GM13977 (cell line): Measurements from ENCODE around the gene ALG12.
A peak's percentile ranks its signal among the peaks of the same experiment; 100 is the strongest.

Source experiments
- DNase-seq: peaks from one replicate; pipeline ENCODE4 v3.0.0; 2012; ENCODE audit warnings: low spot score
- in situ Hi-C: fragments of 300-500 bp; cut with MboI; formaldehyde crosslinking; loops from one replicate; pipeline ENCODE4 v1.12.0; 2022; ENCODE audit warnings: low sequenced_read_pairs, low pct_unique_long_range_greater_than_20kb, mixed read lengths, inconsistent platforms; ENCODE audit not compliant: unreplicated experiment
- TF ChIP-seq, protein P1 (sequence below): IDR thresholded peaks from 2 replicates; pipeline ENCODE4 v1.5.1; 2012; ENCODE audit warnings: mild to moderate bottlenecking, control low read depth; ENCODE audit not compliant: insufficient read depth; ENCODE audit errors: extremely low read depth, missing control alignments

The ALG12 gene

DNA sequence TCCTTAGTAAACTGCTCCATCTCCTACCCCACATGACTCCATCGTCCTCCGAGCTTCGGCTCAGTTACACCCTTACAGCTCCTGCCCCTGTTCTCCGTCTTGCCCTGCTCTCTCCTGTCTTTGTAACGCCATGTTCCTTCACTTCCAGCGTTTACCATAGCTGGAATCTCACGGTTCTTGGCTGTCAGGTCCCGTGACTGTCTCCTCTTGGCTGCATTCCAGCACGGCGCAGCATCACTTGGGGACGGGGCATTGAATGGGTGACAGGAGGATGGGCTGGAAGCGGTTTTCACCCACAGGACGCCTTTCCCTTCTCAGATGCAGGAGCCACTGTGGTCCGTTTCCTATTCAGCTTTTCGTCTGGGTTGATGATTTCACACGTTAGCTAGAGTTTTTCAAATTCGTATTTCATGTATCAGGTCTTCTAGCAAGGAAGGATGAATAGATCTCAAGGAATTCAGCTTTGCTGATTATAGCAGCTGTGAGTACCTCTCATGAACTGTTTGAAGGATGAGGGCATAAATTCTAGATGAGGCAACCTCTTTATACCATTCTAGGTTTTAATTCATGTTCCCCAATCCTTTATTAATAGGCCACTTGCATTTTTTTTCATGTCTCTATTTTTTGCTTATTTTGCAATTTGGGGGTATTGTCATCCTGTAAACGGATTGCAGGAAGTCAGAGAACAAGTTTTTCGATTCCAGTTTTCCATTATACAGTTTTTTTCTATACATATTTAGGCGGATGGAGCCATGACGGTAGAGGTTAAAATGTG lies 35.5 kb downstream of the ALG12 start:
- in situ Hi-C loops, result no loop called here
- TF ChIP-seq, protein P1, sequence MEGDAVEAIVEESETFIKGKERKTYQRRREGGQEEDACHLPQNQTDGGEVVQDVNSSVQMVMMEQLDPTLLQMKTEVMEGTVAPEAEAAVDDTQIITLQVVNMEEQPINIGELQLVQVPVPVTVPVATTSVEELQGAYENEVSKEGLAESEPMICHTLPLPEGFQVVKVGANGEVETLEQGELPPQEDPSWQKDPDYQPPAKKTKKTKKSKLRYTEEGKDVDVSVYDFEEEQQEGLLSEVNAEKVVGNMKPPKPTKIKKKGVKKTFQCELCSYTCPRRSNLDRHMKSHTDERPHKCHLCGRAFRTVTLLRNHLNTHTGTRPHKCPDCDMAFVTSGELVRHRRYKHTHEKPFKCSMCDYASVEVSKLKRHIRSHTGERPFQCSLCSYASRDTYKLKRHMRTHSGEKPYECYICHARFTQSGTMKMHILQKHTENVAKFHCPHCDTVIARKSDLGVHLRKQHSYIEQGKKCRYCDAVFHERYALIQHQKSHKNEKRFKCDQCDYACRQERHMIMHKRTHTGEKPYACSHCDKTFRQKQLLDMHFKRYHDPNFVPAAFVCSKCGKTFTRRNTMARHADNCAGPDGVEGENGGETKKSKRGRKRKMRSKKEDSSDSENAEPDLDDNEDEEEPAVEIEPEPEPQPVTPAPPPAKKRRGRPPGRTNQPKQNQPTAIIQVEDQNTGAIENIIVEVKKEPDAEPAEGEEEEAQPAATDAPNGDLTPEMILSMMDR, result no peak

GRCh38 chr22:49881856-49882255 lies 36.4 kb downstream of the ALG12 start:
- peak; percentile 48 for DNase-seq
- in situ Hi-C loops, result no loop called here
- TF ChIP-seq, protein P1, result no peak

More for the DNA sequence above, 35.5 kb downstream of the ALG12 start:
- DNase-seq, result no peak

DNA sequence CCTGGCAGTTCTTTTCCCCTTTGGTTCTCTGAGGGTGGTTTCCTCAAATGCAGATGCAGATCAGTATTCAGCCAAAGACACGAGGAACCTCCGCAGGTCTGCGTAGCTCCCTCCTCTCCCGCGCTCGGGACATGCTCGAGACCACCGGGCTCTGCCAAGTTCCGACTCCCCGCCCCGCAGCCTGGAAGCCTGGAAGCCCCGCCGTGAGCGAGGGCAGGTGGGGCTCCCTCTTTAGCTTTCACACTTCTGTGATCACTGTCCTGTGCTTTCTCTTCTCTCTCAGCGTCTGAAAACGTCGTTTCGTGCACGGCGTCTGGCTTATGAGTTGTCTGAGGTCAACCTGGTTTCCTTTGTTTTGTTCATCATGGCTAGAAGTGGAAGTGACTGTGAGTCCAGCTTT lies 38.0 kb downstream of the ALG12 start:
- TF ChIP-seq, protein P1, result no peak
- DNase-seq, result peak; percentile 71
- in situ Hi-C loops, result no loop called here

DNA sequence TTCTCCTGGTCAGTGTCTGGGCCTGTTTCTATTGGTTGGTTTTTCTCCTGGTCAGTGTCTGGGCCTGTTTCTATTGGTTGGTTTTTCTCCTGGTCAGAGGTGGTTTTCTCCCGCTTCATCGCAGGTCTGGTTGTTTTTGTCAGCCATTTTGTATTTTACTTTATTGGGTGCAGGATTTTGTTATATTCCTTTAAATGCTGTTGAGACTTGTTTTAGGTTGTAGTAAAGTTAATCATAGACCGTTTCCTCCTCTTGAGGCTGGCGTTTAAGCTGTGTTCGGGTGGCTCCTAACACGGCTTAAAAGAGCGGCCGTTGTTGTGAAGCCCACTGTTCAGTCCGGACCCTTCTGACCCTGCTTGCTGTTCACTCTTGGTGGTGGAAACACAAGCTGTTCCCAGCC lies 38.4 kb downstream of the ALG12 start:
- no peak for DNase-seq
- TF ChIP-seq, protein P1, result no peak
- in situ Hi-C loops, result no loop called here

- in situ Hi-C loops, result no loop called here
- TF ChIP-seq, protein P1, result no peak
- DNase-seq, result no peak
These were observed 40.0 kb downstream of the ALG12 start for GRCh38 chr22:49878206-49878605.

DNA sequence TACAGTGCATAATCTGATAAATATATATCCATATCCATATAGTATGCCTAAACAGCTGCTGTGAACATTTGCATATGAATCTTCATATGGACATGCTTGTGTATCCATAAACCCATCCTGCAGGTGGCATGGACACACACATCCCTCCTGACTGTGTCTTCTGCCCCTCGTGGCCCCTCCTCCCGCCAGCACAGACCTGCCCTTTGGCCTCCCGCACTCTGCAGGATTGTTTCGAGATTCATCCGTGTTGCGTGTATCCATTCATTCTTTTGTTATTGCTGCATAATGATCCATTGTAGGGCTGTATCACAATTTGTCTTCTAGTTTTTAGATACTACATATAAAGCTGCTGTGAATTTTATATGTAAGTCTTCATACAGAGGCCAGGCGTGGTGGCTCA lies 40.6 kb downstream of the ALG12 start:
- in situ Hi-C loops, result no loop called here
- no peak for DNase-seq
- TF ChIP-seq, protein P1, result no peak
